ENCODE results near the gene RPL27A. TPM values are rescaled to one million over a fixed set of nuclear protein-coding genes. Genes with fewer than 3 reads are reported as not detected.

RPL27A gene
- total RNA-seq, 2 donors from 2014 or later, result 701 to 1,045 TPM

- Histone ChIP-seq H3K9me3 (no peaks in the 10 kb centered on the region), H3K4me1 (no peaks in the 10 kb centered on the region), H3K36me3 (no peaks in the 10 kb centered on the region), H3K27ac (no peak overlapping the region), H3K4me3 (no peak overlapping the region), H3K9ac (ENCODE audit: low read depth in 2 of 2, low read length in 2 of 2) (no peak overlapping the region), H3K27me3 (no peaks in the 10 kb centered on the region)
- DNase-seq, result no peak
- TF ChIP-seq CTCF (IDR thresholded peaks at IDR 0.05), result no peak
- intact Hi-C loops (cut with DNase I), result no loop called here
Measured at GRCh38 chr11:8712506-8712905, 29.9 kb downstream of the RPL27A start.

- no peak for DNase-seq
- no peaks in the 10 kb centered on the region for H3K4me1 ChIP-seq
- H3K9me3 ChIP-seq, result no peaks in the 10 kb centered on the region
- no peak overlapping the region for H3K27ac ChIP-seq
- no peak for TF ChIP-seq CTCF (IDR thresholded peaks at IDR 0.05)
- H3K27me3 ChIP-seq, result no peaks in the 10 kb centered on the region
- H3K9ac ChIP-seq (ENCODE audit: low read depth in 2 of 2, low read length in 2 of 2), result no peak overlapping the region
- H3K36me3 ChIP-seq, result no peaks in the 10 kb centered on the region
- no peak overlapping the region for H3K4me3 ChIP-seq
- intact Hi-C loops (cut with DNase I), result no loop called here
Measured at GRCh38 chr11:8713760-8714454, 31.3 kb downstream of the RPL27A start.

- Histone ChIP-seq H3K9me3 (no peaks in the 10 kb centered on the region), H3K4me1 (no peaks in the 10 kb centered on the region), H3K27ac (no peak overlapping the region), H3K36me3 (no peaks in the 10 kb centered on the region), H3K27me3 (no peaks in the 10 kb centered on the region), H3K9ac (ENCODE audit: low read depth in 2 of 2, low read length in 2 of 2) (no peak overlapping the region), H3K4me3 (no peak overlapping the region)
- no peak for TF ChIP-seq CTCF (IDR thresholded peaks at IDR 0.05)
- no peak for DNase-seq
- intact Hi-C loops (cut with DNase I), result no loop called here
Measured at GRCh38 chr11:8714622-8715225, 32.1 kb downstream of the RPL27A start.

- peaks cover 3% of the 10 kb centered on the region for H3K4me1 ChIP-seq
- H3K36me3 ChIP-seq, result no peaks in the 10 kb centered on the region
- no peak overlapping the region for H3K27ac ChIP-seq
- TF ChIP-seq CTCF (IDR thresholded peaks at IDR 0.05), result no peak
- no peaks in the 10 kb centered on the region for H3K27me3 ChIP-seq
- no peaks in the 10 kb centered on the region for H3K9me3 ChIP-seq
- H3K9ac ChIP-seq (ENCODE audit: low read depth in 2 of 2, low read length in 2 of 2), result no peak overlapping the region
- H3K4me3 ChIP-seq, result no peak overlapping the region
- DNase-seq, result no peak
- intact Hi-C loops (cut with DNase I), result no loop called here
Measured at GRCh38 chr11:8715501-8715900, 32.9 kb downstream of the RPL27A start.

- no peaks in the 10 kb centered on the region for H3K9me3 ChIP-seq
- H3K27ac ChIP-seq, result peak overlapping the region; percentile 71
- TF ChIP-seq CTCF (IDR thresholded peaks at IDR 0.05), result no peak
- H3K4me3 ChIP-seq, result no peak overlapping the region
- no peaks in the 10 kb centered on the region for H3K27me3 ChIP-seq
- peak overlapping the region; percentile 38 to 48 for H3K9ac ChIP-seq (ENCODE audit: low read depth in 2 of 2, low read length in 2 of 2)
- intact Hi-C loops (cut with DNase I), result no loop called here
- H3K4me1 ChIP-seq, result peaks cover 15% of the 10 kb centered on the region
- DNase-seq, result no peak
- H3K36me3 ChIP-seq, result no peaks in the 10 kb centered on the region
Measured at GRCh38 chr11:8717544-8717875, 34.9 kb downstream of the RPL27A start.

All from colonic mucosa (tissue), 4 donors.